HG03064 (cell line): ENCODE measurements around the gene AARSD1.
"Not testable (repeated sequence)": the region's sequence is repeated elsewhere in the genome, so short reads cannot be mapped to it uniquely, and the experiment has no call there.

Source experiments
- ATAC-seq: cut with Tn5 transposase; IDR thresholded peaks from one replicate; pipeline ENCODE4 v1.9.1; 2021; ENCODE audit warnings: low read depth; ENCODE audit not compliant: unreplicated experiment

AARSD1 gene

GRCh38 chr17:42922294-42922693 is 42.0 kb downstream of the AARSD1 start:
- ATAC-seq, result no peak

GRCh38 chr17:42920922-42921321 is 43.3 kb downstream of the AARSD1 start:
- no peak for ATAC-seq

DNA sequence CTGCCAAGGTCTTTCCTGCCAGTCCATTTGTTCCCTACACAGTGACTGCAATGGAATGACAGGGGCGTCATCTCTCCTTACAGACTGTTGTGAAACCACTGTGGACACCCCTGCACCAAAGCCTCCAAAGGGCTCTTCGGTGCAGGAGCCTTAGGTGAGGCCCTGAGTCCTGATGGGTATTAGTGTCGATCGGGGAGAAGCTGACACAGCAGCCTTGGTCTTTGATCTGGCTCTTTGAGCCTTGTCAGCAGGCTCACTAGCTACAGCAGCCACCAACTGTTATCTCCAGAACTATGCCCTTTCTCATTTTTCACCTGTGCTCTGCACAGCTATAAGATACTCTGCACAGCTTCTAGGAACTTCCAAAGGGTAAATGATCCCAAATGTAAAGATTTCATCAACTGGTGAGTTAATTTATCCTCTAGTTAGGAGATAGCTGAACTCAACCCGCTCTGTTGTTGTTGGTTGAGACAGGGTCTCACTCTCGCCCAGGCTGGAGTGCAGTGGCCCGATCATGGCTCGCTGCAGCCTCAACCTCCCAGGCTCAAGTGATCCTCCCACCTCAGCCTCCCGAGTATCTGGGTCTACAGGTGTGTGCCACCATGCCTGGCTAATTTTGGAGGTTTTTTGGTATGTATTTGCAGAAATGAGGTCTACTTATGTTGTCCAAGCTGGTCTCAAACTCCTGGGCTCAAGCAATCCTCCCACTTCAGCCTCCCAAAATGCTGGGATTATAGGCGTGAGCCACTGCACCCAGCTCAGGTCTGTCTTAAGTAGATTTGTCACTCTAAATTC is 44.0 kb downstream of the AARSD1 start:
- no peak for ATAC-seq

DNA sequence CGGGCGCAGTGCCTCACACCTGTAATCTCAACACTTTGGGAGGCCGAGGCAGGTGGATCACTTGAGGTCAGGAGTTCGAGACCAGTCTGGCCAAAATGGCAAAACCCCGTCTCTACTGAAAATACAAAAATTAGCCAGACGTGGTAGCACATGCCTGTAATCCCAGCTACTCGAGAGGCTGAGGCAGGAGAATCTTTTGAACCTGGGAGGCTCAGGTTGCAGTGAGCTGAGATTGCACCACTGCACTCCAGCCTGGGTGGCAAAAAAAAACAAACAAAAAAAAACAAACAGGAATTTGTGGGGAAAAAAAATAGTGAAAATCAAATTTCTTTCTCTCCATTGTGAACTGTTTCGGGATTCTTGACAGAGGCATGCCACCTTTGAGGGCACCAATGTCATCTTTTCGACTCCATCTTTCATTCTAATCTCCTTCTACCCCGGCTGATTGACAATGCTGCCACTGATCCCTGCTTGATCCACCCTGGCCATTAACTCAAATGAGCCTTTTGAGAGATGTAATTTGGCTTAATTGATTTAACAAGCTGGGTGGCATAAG is 44.7 kb downstream of the AARSD1 start:
- ATAC-seq, result not testable (repeated sequence)

- no peak for ATAC-seq
These were observed 45.2 kb downstream of the AARSD1 start for GRCh38 chr17:42918902-42919521.

DNA sequence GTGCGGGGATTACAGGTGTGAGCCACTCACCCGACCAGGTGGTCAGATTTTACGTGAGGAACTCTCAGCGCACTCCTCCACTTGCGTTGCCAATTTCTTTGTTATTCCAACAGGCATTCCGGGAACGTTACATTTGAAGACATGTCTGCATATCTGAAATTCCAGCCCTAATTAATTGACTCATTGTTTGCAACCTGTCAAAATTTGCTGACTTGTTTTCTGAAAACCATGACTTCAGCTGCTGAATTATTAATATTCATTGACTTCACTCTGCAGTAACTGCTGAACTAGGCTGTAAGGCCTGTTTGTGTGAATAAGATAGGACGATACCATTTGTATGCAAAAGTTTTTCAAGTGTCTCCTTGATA is 47.0 kb downstream of the AARSD1 start:
- no peak for ATAC-seq

DNA sequence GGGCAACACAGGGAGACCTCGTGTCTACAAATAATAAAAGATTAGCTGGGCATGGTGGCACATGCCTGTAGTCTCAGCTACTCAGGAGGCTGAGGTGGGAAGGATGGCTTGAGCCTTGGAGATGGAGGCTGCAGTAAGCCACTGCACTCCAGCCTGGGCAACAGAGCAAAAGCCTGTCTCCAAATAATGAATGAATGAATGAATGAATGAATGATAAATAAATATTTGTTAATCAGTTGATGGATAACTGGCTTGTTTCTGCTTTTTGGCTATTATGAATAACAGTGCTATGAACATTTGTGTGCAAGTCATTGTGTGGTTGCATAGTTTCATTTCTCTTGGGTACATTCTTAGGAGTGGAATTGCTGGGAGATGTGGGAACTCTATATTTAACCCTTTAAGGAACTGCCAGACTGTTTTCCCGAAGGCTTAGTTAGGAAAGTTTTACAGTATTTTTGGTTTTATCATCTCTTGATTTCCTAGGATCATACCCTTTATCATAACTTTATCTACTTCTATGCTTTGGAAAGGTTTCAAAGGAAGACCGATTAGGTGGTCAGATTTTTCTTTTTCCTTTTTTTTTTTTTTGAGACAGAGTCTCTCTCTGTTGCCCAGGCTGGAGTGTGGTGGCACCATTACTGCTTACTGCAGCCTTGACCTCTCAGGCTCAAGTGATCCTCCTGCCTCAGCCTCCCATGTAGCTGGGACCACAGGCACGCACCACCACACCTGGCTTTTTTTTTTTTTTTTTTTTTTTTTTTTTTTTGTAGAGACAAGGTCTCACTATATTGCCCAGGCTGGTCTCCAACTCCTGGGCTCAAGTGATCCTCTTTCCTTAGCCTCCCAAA is 47.6 kb downstream of the AARSD1 start:
- not testable (repeated sequence) for ATAC-seq

GRCh38 chr17:42915288-42915687 is 49.0 kb downstream of the AARSD1 start:
- ATAC-seq, result not testable (repeated sequence)

DNA sequence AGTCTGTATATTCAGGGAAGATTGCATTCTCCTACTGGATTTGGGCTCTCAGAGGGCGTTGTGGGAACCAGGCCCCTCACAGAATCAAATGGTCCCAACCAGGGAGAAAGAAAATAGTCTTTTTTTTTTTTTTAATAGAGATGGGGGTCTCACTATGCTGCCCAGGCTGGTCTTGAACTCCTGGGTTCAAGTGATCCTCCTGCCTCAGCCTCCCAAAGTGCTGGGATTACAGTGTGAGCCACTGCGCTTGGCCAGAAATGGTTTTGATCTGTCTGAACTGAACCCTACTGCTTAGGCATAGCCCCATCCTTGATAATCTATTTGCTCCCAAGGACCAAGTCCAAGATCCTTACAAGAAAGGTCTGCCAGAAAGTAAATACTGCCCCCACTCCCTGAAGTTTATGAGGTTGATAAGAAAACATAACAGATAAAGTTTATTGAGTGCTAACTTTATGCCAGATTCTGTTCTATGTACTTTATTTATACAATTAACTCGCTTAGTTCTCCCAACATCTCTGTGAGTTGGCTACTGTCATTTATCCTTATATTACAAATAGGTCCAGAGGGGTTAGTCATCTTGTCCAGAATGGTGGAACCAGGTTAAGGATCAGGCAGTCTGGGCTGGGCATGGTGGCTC is 50.2 kb downstream of the AARSD1 start:
- ATAC-seq, result no peak

GRCh38 chr17:42913522-42913921 is 50.7 kb downstream of the AARSD1 start:
- no peak for ATAC-seq

- no peak for ATAC-seq
These were observed 55.2 kb downstream of the AARSD1 start for GRCh38 chr17:42908872-42909700.

DNA sequence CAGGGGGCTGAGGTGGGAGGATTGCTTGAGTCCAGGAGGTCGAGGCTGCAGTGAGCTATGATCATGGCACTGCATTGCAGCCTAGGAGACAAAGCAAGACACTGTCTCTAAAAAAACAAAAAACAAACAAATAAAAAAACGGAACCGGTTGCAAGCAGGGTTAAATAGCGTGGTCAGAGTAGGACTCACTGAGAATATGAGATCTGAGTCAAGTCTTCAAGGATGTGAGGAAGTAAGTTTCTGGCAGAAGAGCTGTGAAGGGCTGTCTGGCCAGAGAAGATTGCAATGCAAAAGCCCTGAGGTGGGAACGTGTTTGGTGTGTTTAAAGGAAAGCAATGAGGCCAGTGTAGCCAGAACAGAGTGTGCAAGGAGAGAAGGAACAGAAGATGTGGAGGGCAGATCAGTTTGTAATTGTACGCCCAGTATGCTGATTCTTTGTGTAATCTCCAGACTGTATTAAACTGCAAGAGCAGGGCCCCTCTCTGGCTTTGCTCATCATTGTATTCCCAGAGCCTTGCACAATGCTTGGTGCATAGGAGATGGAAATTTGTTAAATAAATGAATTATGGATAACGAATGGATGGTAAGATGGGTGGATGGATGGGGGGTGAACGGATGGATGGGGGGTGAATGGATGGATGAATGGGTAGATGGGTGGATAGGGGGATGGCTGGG is 57.3 kb downstream of the AARSD1 start:
- no peak for ATAC-seq

GRCh38 chr17:42904110-42904469 is 60.2 kb downstream of the AARSD1 start:
- no peak for ATAC-seq

- no peak for ATAC-seq
These were observed 62.6 kb downstream of the AARSD1 start for GRCh38 chr17:42901535-42902229.
